ENCODE data around the gene PARD6A.

The PARD6A gene

GRCh38 chr16:67657017-67657608, 3.6 kb upstream of the PARD6A start:
- no peak overlapping the region for H3K4me3 ChIP-seq (ENCODE audit: low read depth, low read length)
- no peak for TF ChIP-seq CTCF (IDR thresholded peaks at IDR 0.05; ENCODE audit: control insufficient read depth, extremely low read depth, insufficient read depth)
- DNase-seq (ENCODE audit: low read depth): no peak

GRCh38 chr16:67657751-67658518, 2.8 kb upstream of the PARD6A start:
- H3K4me3 ChIP-seq (ENCODE audit: low read depth, low read length): no peak overlapping the region

GRCh38 chr16:67658849-67659674, 1.7 kb upstream of the PARD6A start:
- no peak for TF ChIP-seq CTCF (IDR thresholded peaks at IDR 0.05; ENCODE audit: control insufficient read depth, extremely low read depth, insufficient read depth)
- peak overlapping the region; percentile 57 for H3K4me3 ChIP-seq (ENCODE audit: low read depth, low read length)
- no peak for DNase-seq (ENCODE audit: low read depth)

More at GRCh38 chr16:67657751-67658518, 2.8 kb upstream of the PARD6A start:
- no peak for TF ChIP-seq CTCF (IDR thresholded peaks at IDR 0.05; ENCODE audit: control insufficient read depth, extremely low read depth, insufficient read depth)
- no peak for DNase-seq (ENCODE audit: low read depth)

- no peak for TF ChIP-seq CTCF (IDR thresholded peaks at IDR 0.05; ENCODE audit: control insufficient read depth, extremely low read depth, insufficient read depth)
- DNase-seq (ENCODE audit: low read depth): peak; percentile 63
- H3K4me3 ChIP-seq (ENCODE audit: low read depth, low read length): peak within 1 kb of the TSS; percentile 57
These were observed 841 bp upstream of the PARD6A start, which contains the start of gene ACD for GRCh38 chr16:67659675-67660563. TSS of gene ACD (minus strand) at chr16:67660260. CDS start at chr16:67660220, 40 bp downstream.

- DNase-seq (ENCODE audit: low read depth): peak; percentile 53
- no peak for TF ChIP-seq CTCF (IDR thresholded peaks at IDR 0.05; ENCODE audit: control insufficient read depth, extremely low read depth, insufficient read depth)
- peak overlapping the region; percentile 57 for H3K4me3 ChIP-seq (ENCODE audit: low read depth, low read length)
These were observed 471 bp downstream of the PARD6A start for GRCh38 chr16:67661101-67661761.
